BJ (cell line): ENCODE data around the gene DGKH. TPM values are rescaled to one million over a fixed set of nuclear protein-coding genes. Genes with fewer than 3 reads are reported as not detected.

Experiments
- CTCF ChIA-PET: fragments of 350-600 bp; formaldehyde crosslinking; extraction: SDS; loops from one replicate; lab custom pipeline; 2021; ENCODE audit warnings: antibody characterized with exemption, inconsistent platforms; lab: Yijun Ruan, JAX
- POLR2A ChIA-PET: fragments of 300-600 bp; sonication (Branson Sonifier 250); formaldehyde crosslinking; extraction: SDS; loops from one replicate; lab custom pipeline; 2021; ENCODE audit warnings: antibody characterized with exemption; lab: Charles Lee
- DNase-seq: peaks from one replicate; pipeline ENCODE4 v3.0.0-alpha.2; 2011; ENCODE audit warnings: low read depth
- H3K27me3 ChIP-seq: 2 replicates; pipeline ENCODE4 v1.6.0; 2011; ENCODE audit warnings: low read length; ENCODE audit not compliant: control insufficient read depth, insufficient read depth
- H3K36me3 ChIP-seq: 2 replicates; pipeline ENCODE4 v1.5.1; 2011; ENCODE audit warnings: low read length; ENCODE audit not compliant: control insufficient read depth, insufficient read depth
- H3K4me3 ChIP-seq: 2 replicates; pipeline ENCODE4 v1.5.1; 2011; ENCODE audit warnings: low read depth, mild to moderate bottlenecking, control low read depth, low read length
- polyA plus RNA-seq: library from polyadenylated mRNA; depleted of rRNA; stranded (reverse); fragments of >200 nt; gene quantifications from 2 replicates; pipeline ENCODE4 v1.2.3, GENCODE V29; 2011
- TF ChIP-seq, protein P1 (sequence below): IDR thresholded peaks from 2 replicates; pipeline ENCODE4 v1.5.1; 2011; ENCODE audit warnings: low read depth, mild to moderate bottlenecking, control low read depth, inconsistent platforms, low read length, moderate library complexity; ENCODE audit not compliant: insufficient read depth

The DGKH gene
- polyA plus RNA-seq, 1 experiment: 4.2 TPM

DNA sequence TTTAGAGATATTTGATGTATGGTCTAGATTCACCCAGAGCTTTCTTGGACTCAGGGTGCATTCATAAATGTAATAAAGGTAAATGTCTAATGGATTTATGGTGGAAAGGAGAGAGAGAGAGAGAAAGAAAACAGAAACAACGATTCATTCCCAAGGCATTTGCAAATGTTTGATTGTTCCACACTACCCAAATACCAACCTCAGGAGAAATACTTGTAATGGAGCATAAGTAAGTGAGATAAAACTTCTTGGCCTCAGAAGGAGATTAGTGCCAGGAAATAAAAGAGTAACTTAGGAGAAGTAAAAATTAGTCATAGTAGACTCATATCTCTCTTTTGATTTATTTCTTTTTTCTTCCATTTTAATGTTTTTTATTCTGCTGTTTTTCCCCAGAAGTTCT lies 40.6 kb upstream of the DGKH start:
- TF ChIP-seq, protein P1, sequence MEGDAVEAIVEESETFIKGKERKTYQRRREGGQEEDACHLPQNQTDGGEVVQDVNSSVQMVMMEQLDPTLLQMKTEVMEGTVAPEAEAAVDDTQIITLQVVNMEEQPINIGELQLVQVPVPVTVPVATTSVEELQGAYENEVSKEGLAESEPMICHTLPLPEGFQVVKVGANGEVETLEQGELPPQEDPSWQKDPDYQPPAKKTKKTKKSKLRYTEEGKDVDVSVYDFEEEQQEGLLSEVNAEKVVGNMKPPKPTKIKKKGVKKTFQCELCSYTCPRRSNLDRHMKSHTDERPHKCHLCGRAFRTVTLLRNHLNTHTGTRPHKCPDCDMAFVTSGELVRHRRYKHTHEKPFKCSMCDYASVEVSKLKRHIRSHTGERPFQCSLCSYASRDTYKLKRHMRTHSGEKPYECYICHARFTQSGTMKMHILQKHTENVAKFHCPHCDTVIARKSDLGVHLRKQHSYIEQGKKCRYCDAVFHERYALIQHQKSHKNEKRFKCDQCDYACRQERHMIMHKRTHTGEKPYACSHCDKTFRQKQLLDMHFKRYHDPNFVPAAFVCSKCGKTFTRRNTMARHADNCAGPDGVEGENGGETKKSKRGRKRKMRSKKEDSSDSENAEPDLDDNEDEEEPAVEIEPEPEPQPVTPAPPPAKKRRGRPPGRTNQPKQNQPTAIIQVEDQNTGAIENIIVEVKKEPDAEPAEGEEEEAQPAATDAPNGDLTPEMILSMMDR: no peak
- POLR2A ChIA-PET: no interaction called here
- CTCF ChIA-PET: no interaction called here
- no peak for DNase-seq
- Histone ChIP-seq H3K27me3 (no peaks in the 10 kb centered on the region), H3K36me3 (no peaks in the 10 kb centered on the region), H3K4me3 (no peak overlapping the region)

DNA sequence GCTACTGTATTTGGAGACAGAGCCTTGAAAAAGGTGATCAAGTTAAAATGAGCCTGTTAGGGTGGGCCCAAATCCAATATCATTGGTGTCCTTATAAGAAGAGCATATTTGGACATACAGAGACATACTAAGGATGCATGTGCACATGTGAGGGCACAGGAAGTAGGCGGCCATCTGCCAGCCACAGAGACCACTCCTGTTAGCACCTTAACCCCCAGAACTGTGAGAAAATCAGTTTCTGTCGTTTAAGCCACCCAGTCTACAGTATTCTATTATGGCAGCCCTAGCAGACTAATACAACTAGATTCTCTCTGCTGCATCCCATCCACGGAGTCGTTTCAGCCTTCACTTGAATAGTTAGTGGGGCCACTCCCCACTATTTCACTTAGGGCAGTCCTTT lies 39.4 kb upstream of the DGKH start:
- TF ChIP-seq, protein P1: no peak
- DNase-seq: no peak
- CTCF ChIA-PET: no interaction called here
- H3K27me3 ChIP-seq: no peaks in the 10 kb centered on the region
- H3K4me3 ChIP-seq: no peak overlapping the region
- H3K36me3 ChIP-seq: no peaks in the 10 kb centered on the region
- POLR2A ChIA-PET: no interaction called here

DNA sequence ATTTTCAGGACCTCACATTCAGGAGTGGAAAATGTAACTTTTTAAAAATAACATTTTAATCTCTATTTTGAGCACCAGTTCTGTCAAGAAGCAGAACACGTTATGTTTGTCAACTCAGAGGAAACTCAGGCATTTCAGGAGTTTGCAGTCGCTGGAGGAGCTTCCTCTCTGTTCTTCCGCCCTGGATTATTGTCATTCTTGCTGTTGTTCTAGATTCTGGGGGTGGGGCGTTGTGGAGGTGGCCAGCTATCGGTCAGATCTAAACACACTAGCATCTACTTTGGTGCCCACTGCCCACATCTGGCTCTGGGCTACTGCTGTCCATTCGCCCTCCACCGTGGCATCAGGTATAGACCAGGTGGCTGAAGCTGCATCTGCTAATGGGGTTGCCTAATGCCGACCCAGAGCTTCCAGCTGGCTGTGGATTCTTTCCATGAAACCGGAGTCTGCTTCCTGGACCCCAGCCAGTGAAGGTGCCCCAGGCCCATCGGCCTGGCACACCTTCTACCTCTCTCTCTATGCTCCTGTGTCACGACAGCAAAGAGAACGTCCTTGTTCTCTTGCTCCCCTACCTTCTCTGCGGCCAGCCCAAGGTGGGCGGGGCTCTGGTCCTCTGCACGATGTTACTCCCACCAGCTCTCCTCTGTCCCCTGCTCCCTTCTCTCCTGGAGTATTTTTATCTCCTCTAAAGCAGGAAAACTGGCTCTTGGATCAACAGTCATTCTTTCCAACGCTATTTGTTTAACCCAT lies 36.7 kb upstream of the DGKH start:
- no peak for DNase-seq
- POLR2A ChIA-PET: no interaction called here
- CTCF ChIA-PET: interaction anchor here (1.0 to 2.2 kb wide), 3 partner anchors 12 to 36 kb away, joined by 4 to 7 read pairs (median 6); partner anchors contain the start of gene DGKH
- Histone ChIP-seq H3K4me3 (no peak overlapping the region), H3K27me3 (no peaks in the 10 kb centered on the region), H3K36me3 (no peaks in the 10 kb centered on the region)
- TF ChIP-seq, protein P1: no peak

DNA sequence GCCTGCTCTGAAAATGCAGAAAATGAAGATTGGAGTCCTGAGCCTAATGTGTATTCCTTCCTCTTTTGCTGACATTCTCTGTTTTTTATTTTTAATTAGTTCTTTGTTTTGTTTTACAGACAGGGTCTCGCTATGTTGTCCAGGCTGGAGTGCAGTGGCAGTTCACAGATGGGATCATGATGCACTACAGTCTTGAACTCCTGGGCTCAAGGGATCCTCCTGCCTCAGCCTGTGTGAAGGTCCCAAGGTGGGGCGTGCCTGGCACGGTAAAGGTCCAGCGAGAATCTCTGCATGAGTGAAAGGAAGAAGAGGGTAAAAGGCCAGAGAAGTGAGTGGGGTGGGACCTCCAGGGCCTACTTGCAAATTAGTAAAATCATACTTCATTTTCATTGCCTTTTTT lies 34.3 kb upstream of the DGKH start:
- CTCF ChIA-PET: interaction anchor here (1.2 to 2.2 kb wide), 2 partner anchors 10 to 12 kb away, joined by 4 to 5 read pairs; no protein-coding TSS in a partner anchor

DNA sequence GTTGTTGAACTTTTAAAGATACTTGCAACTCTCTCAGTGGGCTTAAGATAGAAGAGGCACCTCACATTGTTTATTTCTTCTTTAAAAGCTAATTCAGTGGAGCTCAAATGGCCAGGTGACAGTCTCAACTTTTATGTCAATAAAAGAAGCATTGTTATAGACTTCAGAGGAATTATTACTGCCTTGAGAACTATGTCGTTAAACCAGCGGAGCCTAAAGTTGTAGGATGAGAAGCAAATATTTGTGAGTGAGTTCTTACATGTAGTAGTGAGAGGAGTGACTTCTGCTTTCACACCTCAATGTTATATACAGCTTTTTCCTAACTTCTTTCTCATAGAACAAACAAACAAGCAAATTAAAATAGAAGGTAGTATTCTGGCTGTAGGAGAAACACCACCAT lies 31.2 kb upstream of the DGKH start:
- TF ChIP-seq, protein P1: no peak
- no peaks in the 10 kb centered on the region for H3K27me3 ChIP-seq
- POLR2A ChIA-PET: no interaction called here
- no peak for DNase-seq
- CTCF ChIA-PET: no interaction called here
- no peaks in the 10 kb centered on the region for H3K36me3 ChIP-seq
- H3K4me3 ChIP-seq: no peak overlapping the region

More for the DNA sequence above, 34.3 kb upstream of the DGKH start:
- no peak for DNase-seq
- POLR2A ChIA-PET: no interaction called here
- no peaks in the 10 kb centered on the region for H3K27me3 ChIP-seq
- no peaks in the 10 kb centered on the region for H3K36me3 ChIP-seq
- H3K4me3 ChIP-seq: no peak overlapping the region
- TF ChIP-seq, protein P1: no peak
